ENCODE results near the gene ENTPD7. TPM values are rescaled to one million over a fixed set of nuclear protein-coding genes. Genes with fewer than 3 reads are reported as not detected.
A peak's percentile ranks its signal among the peaks of the same experiment; 100 is the strongest.

Gene ENTPD7
- total RNA-seq, 6 experiments from 2014 or later, result 11.1 to 17.0 (median 13.6) TPM

GRCh38 chr10:99652800-99653390 lies 6.4 kb upstream of the ENTPD7 start:
- Mint-ChIP-seq H3K4me1 (ENCODE audit: low read depth) (peaks cover 25% of the 10 kb centered on the region), H3K27ac (no peak overlapping the region), H3K27me3 (ENCODE audit: insufficient read depth) (peaks cover 8% of the 10 kb centered on the region), H3K36me3 (ENCODE audit: low read depth) (no peaks in the 10 kb centered on the region), H3K9me3 (no peaks in the 10 kb centered on the region), H3K4me3 (no peak overlapping the region)
- no peak for TF ChIP-seq CTCF (IDR thresholded peaks at IDR 0.05)
- no peak for DNase-seq

- Mint-ChIP-seq H3K27ac (no peak overlapping the region), H3K27me3 (ENCODE audit: insufficient read depth) (peaks cover 4% of the 10 kb centered on the region)
- DNase-seq, result peak; percentile 80
Measured at GRCh38 chr10:99654390-99655175, 4.7 kb upstream of the ENTPD7 start.

GRCh38 chr10:99656199-99657064 lies 2.9 kb upstream of the ENTPD7 start:
- H3K4me3 Mint-ChIP-seq, result no peak overlapping the region
- DNase-seq, result peak; percentile 11
- peaks cover 1% of the 10 kb centered on the region for H3K27me3 Mint-ChIP-seq (ENCODE audit: insufficient read depth)
- H3K9me3 Mint-ChIP-seq, result no peaks in the 10 kb centered on the region
- H3K4me1 Mint-ChIP-seq (ENCODE audit: low read depth), result peaks cover 51% of the 10 kb centered on the region
- peaks cover 8% of the 10 kb centered on the region; the same call in 1 of the 2 replicates for H3K36me3 Mint-ChIP-seq (ENCODE audit: low read depth)
- H3K27ac Mint-ChIP-seq, result no peak overlapping the region
- no peak for TF ChIP-seq CTCF (IDR thresholded peaks at IDR 0.05)

More at GRCh38 chr10:99654390-99655175, 4.7 kb upstream of the ENTPD7 start:
- Mint-ChIP-seq H3K4me3 (no peak overlapping the region), H3K4me1 (ENCODE audit: low read depth) (peaks cover 35% of the 10 kb centered on the region), H3K36me3 (ENCODE audit: low read depth) (peaks cover under 1% of the 10 kb centered on the region; the same call in 1 of the 2 replicates), H3K9me3 (no peaks in the 10 kb centered on the region)
- TF ChIP-seq CTCF (IDR thresholded peaks at IDR 0.05), result no peak

GRCh38 chr10:99658622-99659030 lies 683 bp upstream of the ENTPD7 start:
- peak overlapping the region; percentile 94 for H3K4me3 Mint-ChIP-seq
- H3K27me3 Mint-ChIP-seq (ENCODE audit: insufficient read depth), result no peaks in the 10 kb centered on the region; the same call in 1 of the 2 replicates
- peaks cover 73% of the 10 kb centered on the region for H3K4me1 Mint-ChIP-seq (ENCODE audit: low read depth)
- H3K36me3 Mint-ChIP-seq (ENCODE audit: low read depth), result peaks cover 27% of the 10 kb centered on the region
- no peaks in the 10 kb centered on the region for H3K9me3 Mint-ChIP-seq
- TF ChIP-seq CTCF (IDR thresholded peaks at IDR 0.05), result no peak
- peak; percentile 4 for DNase-seq
- H3K27ac Mint-ChIP-seq, result peak overlapping the region; percentile 95

GRCh38 chr10:99659868-99660366 lies 608 bp downstream of the ENTPD7 start:
- peak overlapping the region; percentile 94 for H3K4me3 Mint-ChIP-seq
- peaks cover 31% of the 10 kb centered on the region for H3K36me3 Mint-ChIP-seq (ENCODE audit: low read depth)
- H3K4me1 Mint-ChIP-seq (ENCODE audit: low read depth), result peaks cover 69% of the 10 kb centered on the region
- no peaks in the 10 kb centered on the region for H3K9me3 Mint-ChIP-seq
- H3K27ac Mint-ChIP-seq, result peak overlapping the region; percentile 95
- H3K27me3 Mint-ChIP-seq (ENCODE audit: insufficient read depth), result no peaks in the 10 kb centered on the region; the same call in 1 of the 2 replicates
- TF ChIP-seq CTCF (IDR thresholded peaks at IDR 0.05), result no peak
- DNase-seq, result no peak

Measured in HFFc6 (cell line).